ENCODE data around the gene LGMN. TPM values are rescaled to one million over a fixed set of nuclear protein-coding genes. Genes with fewer than 3 reads are reported as not detected.

Gene LGMN
- total and polyA plus RNA-seq, 12 donors: 82.2 to 211 (median 103) TPM

DNA sequence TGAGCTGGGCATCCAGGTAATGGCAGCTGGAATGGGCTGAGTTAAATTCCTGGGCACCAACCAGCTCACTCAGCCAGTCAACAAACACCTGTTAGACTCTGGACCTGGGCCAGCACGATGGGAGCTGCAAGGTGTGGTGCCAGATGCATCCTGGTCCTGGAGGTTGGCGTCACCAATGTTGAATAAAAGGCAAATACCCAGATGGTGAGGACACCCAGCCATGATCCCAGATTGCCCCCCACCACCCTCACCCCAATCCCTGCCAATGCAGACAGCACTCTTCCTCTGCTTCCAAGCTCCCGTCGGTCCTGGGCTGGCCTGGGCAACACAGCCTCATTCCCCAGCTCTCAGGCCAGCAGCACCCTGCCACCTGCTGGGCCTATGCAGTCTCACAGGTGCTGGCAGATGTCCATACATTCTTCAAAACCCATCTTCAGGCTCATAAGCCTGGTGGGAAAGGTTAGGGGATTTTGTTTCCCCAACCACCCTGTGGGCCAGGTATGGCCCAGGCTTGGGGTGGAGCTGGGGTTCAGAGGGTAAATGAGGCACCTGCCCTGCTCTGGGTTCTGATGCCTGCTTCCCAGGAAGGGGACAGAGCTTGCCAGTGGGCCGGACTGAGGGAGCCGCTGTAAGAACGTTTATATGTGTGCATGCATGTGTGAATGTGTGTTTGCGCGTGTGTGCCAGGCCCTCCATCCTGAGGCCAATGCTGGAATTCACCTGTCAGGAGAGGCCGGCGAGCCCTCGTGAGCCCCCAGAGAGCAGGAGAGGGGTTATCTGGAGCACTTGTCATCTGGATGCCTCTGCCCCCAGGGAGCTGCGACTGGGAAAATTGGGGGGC, 58.0 kb downstream of the LGMN start:
- intact Hi-C loops (cut with DNase I): no loop called here
- peak in 1 of 2 donors; percentile 25 for DNase-seq
- no peak overlapping the region for H3K4me3 ChIP-seq
- H3K4me1 ChIP-seq: peaks cover 11 to 47% (median 32%) of the 10 kb centered on the region in 9 donors
- TF ChIP-seq, protein P1, sequence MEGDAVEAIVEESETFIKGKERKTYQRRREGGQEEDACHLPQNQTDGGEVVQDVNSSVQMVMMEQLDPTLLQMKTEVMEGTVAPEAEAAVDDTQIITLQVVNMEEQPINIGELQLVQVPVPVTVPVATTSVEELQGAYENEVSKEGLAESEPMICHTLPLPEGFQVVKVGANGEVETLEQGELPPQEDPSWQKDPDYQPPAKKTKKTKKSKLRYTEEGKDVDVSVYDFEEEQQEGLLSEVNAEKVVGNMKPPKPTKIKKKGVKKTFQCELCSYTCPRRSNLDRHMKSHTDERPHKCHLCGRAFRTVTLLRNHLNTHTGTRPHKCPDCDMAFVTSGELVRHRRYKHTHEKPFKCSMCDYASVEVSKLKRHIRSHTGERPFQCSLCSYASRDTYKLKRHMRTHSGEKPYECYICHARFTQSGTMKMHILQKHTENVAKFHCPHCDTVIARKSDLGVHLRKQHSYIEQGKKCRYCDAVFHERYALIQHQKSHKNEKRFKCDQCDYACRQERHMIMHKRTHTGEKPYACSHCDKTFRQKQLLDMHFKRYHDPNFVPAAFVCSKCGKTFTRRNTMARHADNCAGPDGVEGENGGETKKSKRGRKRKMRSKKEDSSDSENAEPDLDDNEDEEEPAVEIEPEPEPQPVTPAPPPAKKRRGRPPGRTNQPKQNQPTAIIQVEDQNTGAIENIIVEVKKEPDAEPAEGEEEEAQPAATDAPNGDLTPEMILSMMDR (IDR thresholded peaks at IDR 0.05): peak; percentile 25 to 62 (median 56)
- no peaks in the 10 kb centered on the region for H3K9me3 ChIP-seq
- H3K27me3 ChIP-seq: no peaks in the 10 kb centered on the region
- H3K27ac ChIP-seq: no peak overlapping the region
- H3K36me3 ChIP-seq: peaks cover 0 to 47% (median 5%) of the 10 kb centered on the region in 9 donors
- no peak for ATAC-seq
- 67 to 72% methylated on average over 13 of the region's 13 CpGs for WGBS, 2 donors

DNA sequence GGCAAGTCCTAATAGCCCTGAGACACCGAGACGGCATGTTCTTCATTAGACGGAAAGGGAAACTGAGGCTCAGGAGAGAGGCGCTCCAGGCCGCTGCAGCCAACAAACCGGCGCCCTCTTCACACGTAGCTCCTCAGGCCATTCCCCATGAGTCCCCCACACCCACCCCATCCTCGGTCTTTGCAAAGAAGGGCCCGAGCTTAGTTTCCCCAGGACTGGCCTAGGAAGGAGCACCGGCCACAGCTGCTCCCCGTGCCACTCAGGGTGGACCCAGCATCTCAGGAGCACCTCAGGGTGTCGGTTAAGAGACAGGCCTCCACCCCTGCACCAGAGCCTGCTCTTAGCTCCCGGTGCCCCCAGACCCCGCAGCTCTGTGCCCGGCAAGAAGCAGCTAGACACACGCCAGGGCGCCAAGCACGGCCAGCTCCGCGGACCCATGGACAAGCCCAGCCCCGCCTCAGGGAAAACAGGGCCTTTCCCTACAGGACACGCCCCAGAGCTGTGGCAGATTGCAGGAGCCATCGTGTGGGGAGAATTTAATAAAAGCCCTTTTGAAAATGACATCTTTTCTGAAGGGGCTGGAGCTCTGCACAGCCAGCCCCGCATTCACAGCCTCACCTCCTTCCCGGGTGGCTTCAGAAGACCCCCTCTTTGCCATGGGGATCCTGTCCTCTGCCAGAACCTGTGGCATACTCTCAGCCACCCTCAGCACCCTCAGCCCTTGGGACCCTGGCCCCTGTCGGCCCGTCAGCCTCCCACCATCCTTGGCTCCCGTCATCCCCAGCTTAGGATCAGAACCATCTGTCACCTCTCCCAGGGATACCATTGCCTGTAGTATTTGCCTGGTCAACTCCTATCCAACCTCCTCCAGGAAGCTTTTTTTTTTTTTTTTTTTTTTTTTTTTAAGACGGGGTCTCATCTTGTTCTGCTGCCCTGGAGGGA, 59.7 kb downstream of the LGMN start:
- intact Hi-C loops (cut with DNase I): loop anchor here in 6 of 10 donors (10.0 kb wide), 5 partner anchors 96 to 564 kb away; partner anchors contain the start of genes CPSF2 (in 1 of the 6) and NDUFB1 (in 1 of the 6)
- Histone ChIP-seq H3K27ac (no peak overlapping the region), H3K4me1 (peaks cover 11 to 36% (median 25%) of the 10 kb centered on the region in 9 donors), H3K27me3 (no peaks in the 10 kb centered on the region), H3K4me3 (peak overlapping the region in 6 of 10 donors; percentile 36 to 56 (median 48)), H3K36me3 (peaks cover 0 to 64% (median 5%) of the 10 kb centered on the region in 9 donors), H3K9me3 (no peaks in the 10 kb centered on the region)
- no peak for DNase-seq
- WGBS, 2 donors: 88% methylated on average over 30 of the region's 30 CpGs
- TF ChIP-seq, protein P1 (IDR thresholded peaks at IDR 0.05): no peak
- no peak for ATAC-seq

DNA sequence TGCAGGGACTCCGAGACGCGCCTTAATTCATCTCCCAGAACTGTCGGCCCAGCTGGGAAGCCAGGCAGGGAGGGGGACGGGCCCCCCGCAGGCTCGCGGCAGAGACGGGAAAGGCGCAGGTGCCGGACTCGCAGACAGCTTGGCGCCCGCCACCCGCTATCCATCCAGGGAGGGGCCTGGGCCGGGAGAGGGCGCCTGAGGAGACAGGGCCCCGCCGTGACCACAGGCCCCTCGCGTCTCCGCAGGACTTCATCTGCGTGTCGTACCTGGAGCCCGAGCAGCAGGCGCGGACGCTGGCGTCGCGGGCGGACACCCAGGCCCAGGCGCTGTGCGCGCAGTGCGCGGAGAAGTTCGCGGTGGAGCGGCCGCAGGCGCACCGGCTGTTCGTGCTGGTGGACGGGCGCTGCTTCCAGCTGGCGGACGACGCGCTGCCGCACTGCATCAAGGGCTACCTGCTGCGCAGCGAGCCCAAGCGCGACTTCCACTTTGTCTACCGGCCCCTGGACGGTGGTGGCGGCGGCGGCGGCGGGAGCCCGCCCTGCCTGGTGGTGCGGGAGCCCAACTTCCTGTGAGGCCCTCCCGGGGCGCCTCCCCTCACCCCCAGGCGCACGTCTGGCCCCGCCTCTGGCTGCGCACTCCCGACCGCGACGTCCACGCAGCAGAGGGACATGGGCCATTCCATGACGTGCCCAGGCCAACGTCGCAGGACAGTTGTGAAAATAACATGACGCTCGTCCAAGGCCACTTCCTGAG, 60.6 kb downstream of the LGMN start:
- no peaks in the 10 kb centered on the region for H3K27me3 ChIP-seq
- peak overlapping the region in 9 of 10 donors; percentile 32 to 56 (median 47) for H3K4me3 ChIP-seq
- H3K36me3 ChIP-seq: peaks cover 0 to 73% (median 5%) of the 10 kb centered on the region in 9 donors
- WGBS, 2 donors: 28 to 45% methylated on average over 75 to 80 of the region's 80 CpGs
- peaks cover 7 to 27% (median 16%) of the 10 kb centered on the region in 9 donors for H3K4me1 ChIP-seq
- intact Hi-C loops (cut with DNase I): loop anchor here in 7 of 10 donors (1.0 to 10.0 kb wide), 7 partner anchors 93 to 563 kb away; partner anchors contain the start of genes CPSF2 (in 1 of the 7) and NDUFB1 (in 1 of the 7)
- ATAC-seq (peak; percentile 13 to 28 (median 20)), DNase-seq (peak; percentile 40 to 57)
- H3K9me3 ChIP-seq: no peaks in the 10 kb centered on the region
- H3K27ac ChIP-seq: peak overlapping the region in 4 of 10 donors; percentile 21 to 44 (median 24)
- TF ChIP-seq, protein P1 (IDR thresholded peaks at IDR 0.05): no peak

Measured in heart right ventricle (tissue), 16 donors.